Mucosa of gallbladder (tissue), 1 donor: Measurements from ENCODE around the gene GLYR1. TPM values are rescaled to one million over a fixed set of nuclear protein-coding genes. Genes with fewer than 3 reads are reported as not detected.

Source experiments
- DNase-seq: peaks from one replicate; pipeline ENCODE4 v3.0.0-alpha.2; 2020; ENCODE audit warnings: low spot score
- total RNA-seq: library from RNA; stranded (reverse); gene quantifications from one replicate; pipeline ENCODE4 v1.2.1, GENCODE V29; 2021
- donor health status: DM: no; HTN: no; CAD: no.

GLYR1 gene
- total RNA-seq, 1 donor from 2014 or later: 128 TPM

- no peak for DNase-seq
These were observed 3.1 kb upstream of the GLYR1 start for GRCh38 chr16:4850211-4850610.

- DNase-seq: peak; percentile 51
These were observed 893 bp upstream of the GLYR1 start for GRCh38 chr16:4847774-4848587.

GRCh38 chr16:4846503-4846900 lies 586 bp downstream of the GLYR1 start:
- DNase-seq: peak; percentile 61

- DNase-seq: no peak
These were observed 6.1 kb downstream of the GLYR1 start for GRCh38 chr16:4840984-4841383.

- no peak for DNase-seq
These were observed 7.1 kb downstream of the GLYR1 start for GRCh38 chr16:4839942-4840341.

GRCh38 chr16:4837733-4838501 lies 9.2 kb downstream of the GLYR1 start:
- no peak for DNase-seq

- peak; percentile 23 for DNase-seq
These were observed 10.4 kb downstream of the GLYR1 start for GRCh38 chr16:4836727-4837126.

- no peak for DNase-seq
These were observed 13.5 kb downstream of the GLYR1 start for GRCh38 chr16:4833584-4833983.

- no peak for DNase-seq
These were observed 14.3 kb downstream of the GLYR1 start for GRCh38 chr16:4832698-4833343.

GRCh38 chr16:4831616-4832015 lies 15.5 kb downstream of the GLYR1 start:
- no peak for DNase-seq

- DNase-seq: no peak
These were observed 16.7 kb downstream of the GLYR1 start for GRCh38 chr16:4830408-4830807.

GRCh38 chr16:4828567-4829321 lies 18.3 kb downstream of the GLYR1 start:
- DNase-seq: no peak

GRCh38 chr16:4826980-4827379 lies 20.1 kb downstream of the GLYR1 start:
- DNase-seq: no peak

- no peak for DNase-seq
These were observed 20.6 kb downstream of the GLYR1 start for GRCh38 chr16:4826526-4826925.

- no peak for DNase-seq
These were observed 21.9 kb downstream of the GLYR1 start for GRCh38 chr16:4825196-4825595.

- no peak for DNase-seq
These were observed 26.4 kb downstream of the GLYR1 start for GRCh38 chr16:4820652-4821051.

- no peak for DNase-seq
These were observed 32.4 kb downstream of the GLYR1 start for GRCh38 chr16:4814542-4815173.

GRCh38 chr16:4814046-4814445 lies 33.0 kb downstream of the GLYR1 start:
- no peak for DNase-seq

GRCh38 chr16:4813251-4814003 lies 33.7 kb downstream of the GLYR1 start:
- no peak for DNase-seq

- DNase-seq: no peak
These were observed 35.3 kb downstream of the GLYR1 start for GRCh38 chr16:4811773-4812172.

GRCh38 chr16:4811242-4811641 lies 35.8 kb downstream of the GLYR1 start:
- DNase-seq: no peak
